NCI-H526 treated with DMSO at 0.1 percent for 48 hours (cell line): ENCODE data around the gene TCF20.

Source experiments
- DNase-seq: peaks from one replicate; lab custom pipeline; 2025; lab: John Stamatoyannopoulos, UW

TCF20 gene

DNA sequence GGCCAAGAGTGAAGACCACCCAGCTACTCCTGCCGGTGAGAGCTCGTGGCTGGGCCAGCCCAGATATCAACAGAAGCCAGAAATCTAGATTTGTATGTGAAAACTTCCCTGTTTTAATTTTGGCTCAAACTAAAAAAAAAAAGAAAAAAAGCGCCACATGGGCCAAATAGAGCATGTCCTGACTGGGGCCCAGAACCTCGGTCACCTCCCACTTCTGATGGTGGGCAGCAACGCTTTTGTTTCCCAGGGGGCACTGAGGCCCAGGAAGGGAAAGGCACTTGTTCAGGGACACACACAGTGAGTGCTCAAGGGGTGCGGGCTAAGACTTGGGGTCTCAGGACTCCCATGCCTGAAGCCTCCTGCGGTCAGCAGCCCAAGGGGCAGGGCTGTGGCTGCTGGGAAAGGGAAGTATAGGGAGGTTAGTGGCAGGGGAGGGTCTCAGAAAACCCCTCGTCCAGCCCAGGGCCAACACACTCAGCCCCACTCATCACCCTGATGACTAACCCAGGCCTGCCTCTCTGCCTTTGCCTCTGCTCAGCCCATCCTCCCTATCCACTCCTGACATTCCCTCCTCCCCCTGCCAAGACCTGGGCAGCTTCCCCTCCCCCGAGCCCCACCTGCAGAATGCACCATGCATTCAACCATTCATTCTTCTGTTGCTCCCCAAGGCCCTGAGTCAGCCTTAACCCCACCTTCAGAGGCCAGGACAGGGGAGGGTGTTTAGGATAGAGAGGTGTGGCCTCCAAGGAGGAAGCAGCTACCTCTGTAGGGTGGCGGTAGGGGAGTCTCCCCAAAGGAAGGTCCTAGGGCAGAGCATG lies 30.0 kb upstream of the TCF20 start:
- DNase-seq: no peak

DNA sequence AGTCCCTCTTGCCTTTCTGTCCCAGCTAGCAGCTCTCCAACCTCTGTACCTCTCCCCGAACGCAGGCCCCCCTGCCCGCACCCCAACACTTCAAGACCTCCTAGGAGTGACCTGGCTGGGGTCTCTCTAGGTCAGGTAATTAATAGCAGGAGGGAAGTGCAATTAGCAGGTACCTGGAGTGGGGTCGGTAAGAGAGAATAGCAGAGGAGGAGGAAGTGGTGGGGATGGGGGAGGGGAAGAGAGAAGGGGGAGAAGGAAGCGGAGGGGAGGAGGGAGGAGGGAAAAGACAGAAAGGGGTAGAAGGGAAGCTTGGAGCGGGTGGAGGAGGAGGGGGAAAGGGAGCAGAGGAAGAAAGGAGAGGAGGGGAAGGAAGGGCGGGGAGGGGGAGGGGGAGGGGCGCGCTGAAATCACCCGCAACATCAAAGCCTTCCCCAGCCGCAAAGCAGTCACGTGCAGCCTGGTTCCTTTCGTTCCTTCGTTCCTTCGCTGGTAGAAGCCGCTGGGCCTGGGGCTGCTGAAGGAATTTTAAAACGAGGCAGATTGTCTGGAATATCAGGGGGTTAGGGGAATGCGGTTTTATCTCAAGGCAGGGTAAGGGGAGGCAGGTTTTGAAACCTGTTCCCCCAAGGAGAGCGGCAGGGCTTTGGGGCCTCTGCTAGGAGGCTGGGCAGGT lies 29.3 kb upstream of the TCF20 start:
- no peak for DNase-seq

DNA sequence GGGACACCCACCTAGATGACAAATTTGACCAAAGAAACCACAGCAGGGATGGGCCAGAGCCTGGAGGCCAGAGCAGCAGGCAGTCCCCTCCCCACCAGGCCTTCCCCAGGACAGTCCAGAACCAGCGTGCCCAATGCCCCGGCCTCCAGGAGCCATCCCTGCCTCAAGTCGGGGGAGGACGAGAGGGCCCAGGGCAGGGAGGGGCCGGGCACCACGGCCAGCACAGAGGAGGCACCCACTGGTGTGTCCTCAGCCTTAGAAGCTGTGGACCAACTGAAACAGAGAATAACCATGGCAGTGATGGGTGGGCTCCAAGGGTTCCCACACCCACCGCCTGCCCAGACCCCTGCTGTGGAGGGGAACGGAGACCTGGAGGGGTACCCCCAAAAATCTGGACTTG lies 28.3 kb upstream of the TCF20 start:
- DNase-seq: no peak

DNA sequence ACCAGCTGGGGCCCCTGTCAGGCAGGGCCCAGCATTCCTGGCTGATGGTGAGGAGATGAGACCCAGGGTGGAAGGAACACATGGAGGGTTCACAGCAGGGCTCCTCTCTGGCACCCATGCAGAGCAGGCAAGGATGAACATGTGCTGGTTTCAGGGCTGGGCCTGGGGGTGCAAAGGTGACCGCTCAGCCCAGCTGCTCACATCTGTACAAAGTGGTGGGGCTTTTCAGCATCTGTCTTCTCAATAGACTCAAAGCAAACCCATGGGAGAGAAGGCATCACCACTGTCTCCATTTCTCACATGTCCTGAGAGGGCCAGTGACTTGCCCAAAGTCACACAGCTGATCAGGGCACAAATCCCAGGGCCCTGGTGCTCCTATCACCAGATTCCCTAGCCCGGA lies 27.3 kb upstream of the TCF20 start:
- no peak for DNase-seq

DNA sequence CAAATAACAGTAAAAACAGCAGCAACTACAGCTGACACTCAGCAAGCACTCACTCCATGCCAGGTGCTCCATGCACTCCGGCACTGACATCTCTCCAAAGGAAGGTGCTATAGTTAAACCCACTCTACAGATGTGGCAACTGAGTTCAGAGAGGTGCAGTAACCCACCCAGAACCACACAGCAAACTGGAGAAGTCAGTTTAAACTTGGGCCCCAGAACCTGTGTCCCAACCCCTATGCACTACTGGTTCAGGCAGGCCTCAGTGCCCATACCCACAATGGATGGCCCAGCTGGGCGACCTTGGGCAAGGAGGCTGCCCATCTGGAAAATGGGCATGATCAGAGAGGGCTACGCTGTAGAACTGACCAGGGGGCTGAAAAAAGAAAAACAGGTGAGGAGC lies 26.4 kb upstream of the TCF20 start:
- DNase-seq: no peak

DNA sequence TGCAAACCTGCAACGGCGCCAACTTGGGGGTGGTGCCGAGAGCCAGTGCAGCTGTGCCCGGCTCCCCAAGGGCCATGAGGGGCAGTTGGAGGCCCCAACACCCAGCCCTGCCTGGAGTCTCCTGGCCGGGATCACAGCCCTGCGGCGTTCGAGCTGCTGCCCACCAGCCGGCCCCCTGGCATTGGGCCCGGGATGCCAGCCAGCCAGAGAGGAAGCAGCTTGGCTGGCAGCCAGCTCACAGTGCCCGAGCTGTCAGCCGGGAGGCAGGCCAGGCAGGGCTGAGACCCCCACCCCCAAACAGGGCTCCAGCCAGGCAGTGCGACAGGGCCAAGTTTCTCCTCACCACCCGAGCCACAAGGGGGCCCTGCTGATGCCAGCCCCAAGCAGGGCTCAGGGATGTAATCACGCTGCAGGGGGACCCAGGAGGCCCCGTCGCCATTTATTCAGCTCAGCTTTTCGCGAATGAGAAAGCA lies 26.0 kb upstream of the TCF20 start:
- no peak for DNase-seq

DNA sequence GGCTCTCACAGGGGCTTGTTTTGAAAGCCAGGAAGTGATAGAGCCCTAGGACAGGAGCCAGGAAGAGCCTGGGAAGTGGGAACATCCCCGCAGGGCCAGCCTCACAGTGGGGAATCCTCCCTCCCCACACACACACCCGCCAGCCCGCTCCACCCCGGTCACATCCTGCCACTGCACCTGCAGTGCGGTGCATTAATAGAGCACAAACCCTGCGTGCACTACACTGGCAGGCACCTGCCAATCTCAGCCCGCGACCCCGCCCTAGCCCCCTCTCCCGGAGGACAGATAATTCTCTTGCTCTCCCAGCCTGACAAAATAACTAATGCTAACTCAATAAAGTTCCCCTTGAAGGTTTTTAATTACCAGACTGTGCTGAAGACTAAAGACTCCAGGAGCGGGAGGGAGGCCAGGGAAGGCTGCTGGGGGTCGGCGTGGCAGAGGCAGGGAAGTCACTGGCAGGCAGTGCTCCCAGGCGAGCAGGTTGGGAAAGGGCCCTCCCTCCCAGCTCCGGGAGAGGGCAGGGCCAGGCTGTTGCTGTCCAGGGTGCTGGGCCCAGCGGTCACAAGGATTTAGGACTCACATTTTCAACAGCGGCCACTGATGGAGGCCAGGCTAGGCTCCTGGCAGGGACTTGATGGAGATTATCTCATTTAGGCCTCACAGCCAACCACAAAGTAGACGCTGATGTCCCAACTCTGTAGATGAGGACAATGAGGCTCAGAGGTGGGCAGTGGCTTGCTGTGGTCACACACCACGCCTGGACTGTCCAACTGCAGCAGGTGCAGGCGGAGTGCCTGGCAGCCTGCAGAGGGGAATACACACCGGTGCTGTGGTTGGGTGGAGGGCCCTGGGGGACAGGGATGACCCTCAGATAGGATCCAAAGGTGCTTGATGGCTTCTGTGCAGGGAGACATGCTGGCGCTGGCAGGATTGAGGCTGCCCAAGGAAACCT lies 23.9 kb upstream of the TCF20 start:
- no peak for DNase-seq

DNA sequence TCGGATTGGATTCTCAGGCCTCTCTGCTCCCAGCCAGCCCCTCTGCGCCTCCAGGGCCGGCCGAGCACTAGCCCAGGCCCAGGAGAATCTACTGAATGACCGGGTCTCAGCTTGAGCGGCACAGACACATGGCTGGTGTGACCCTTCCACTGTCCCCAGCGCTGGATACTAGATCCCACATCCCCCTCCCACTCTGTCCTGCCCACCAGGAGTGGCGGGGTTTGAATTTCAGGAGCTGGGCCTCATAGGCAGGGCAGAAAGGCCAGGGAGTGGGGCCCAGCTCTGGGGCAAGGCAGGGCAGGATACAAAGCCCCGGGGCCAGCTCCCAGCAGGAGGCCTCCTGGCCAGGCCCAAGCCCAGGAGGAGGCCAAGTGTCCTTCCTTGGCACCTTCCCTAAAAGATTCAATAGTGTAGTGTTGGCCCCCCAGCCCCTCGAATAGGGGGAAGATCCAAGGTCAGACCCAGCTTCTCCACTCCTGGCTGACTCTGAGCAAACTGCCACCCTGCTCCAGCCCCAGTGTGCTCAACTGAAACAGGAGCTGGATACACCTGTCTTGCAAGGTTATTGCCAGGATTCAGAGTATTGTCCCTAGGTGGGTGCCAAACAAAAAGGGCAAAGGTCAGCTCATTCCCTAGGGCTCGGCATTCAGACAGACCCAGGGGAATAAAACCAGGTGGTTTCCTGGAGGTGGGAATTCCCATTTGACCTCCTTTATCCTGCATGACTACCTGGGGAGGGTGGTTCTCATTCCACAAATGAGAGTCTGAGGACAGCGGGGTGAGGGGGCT lies 22.5 kb upstream of the TCF20 start:
- DNase-seq: peak; percentile 8

DNA sequence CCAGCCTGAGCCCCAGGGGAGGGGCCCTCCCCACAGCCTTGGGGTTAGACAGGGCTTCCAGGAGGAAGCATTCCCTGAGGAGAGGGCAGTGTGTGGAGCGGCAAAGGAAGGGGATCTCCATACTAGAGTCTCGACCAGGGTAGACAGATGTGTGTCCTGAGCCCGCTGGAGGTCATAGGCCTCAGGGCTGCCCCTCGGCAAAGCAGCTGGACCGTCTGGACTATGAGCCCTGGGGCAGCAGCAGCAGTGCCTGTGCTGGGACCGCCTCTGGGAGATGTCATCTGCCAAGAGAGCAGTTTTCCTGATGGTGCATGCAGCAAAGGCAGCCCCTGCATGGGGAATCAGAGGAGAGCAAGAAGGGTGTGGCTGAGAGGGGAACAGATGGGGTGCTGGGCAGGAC lies 20.8 kb upstream of the TCF20 start:
- no peak for DNase-seq

DNA sequence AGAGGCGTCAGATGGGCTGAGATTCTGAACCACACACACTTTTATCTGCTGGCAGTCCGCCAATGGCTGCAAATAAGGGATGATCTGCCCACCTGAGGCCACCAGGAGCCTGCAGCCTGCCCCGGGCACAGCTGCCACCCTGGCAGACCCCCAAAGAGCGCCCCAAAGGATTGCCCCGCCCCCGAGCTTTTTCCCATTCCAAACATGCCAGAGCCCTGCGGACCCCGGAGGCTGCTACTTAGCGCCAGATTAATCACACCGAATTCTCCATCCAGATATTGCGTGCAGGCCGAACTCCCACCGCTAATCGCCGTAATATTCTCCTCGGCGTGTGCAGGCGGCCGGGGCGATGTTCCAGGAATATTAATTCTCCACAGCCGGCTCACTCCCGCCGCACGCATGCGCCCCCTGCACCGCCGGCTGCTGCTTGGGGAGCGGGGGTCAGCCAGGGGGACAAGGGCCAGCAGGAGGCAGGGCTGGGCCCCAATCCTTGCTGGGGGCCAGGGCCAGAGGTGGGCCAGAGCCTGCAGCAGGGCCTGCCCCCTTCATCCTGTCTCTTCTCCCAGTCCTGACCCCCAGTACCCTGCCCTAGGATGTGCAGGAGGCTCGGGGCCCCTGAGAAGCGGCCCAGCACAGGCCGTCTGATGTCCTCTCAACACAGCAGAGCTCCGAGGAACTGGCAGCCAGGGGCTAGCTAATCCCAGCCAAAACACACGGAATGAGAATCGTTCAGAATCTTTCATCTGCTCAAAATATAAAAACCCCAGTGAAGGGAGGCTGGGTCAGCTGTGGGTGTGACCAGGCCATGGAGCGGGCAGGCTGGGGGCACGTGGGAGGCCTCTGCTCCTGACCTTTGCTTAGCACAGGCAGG lies 19.5 kb upstream of the TCF20 start:
- no peak for DNase-seq

DNA sequence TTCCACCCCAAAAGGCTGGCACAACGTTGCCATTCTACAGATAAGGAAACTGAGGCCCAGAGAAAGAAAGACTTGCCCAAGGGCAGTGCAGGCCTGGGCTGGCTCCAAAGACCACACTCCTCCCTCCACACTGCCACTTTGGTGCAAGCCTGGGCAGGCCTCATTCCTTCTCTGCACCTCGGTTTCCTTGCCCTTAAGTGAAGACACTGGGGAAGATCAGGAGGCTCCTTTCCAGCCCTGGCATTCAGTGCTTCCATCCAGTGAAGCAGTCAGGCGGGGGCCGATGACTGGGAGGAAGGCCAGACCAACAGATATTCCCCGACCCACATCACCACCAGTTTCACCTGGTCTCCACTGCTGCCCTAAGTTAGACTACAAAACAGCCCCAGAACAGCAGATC lies 18.3 kb upstream of the TCF20 start:
- DNase-seq: no peak

DNA sequence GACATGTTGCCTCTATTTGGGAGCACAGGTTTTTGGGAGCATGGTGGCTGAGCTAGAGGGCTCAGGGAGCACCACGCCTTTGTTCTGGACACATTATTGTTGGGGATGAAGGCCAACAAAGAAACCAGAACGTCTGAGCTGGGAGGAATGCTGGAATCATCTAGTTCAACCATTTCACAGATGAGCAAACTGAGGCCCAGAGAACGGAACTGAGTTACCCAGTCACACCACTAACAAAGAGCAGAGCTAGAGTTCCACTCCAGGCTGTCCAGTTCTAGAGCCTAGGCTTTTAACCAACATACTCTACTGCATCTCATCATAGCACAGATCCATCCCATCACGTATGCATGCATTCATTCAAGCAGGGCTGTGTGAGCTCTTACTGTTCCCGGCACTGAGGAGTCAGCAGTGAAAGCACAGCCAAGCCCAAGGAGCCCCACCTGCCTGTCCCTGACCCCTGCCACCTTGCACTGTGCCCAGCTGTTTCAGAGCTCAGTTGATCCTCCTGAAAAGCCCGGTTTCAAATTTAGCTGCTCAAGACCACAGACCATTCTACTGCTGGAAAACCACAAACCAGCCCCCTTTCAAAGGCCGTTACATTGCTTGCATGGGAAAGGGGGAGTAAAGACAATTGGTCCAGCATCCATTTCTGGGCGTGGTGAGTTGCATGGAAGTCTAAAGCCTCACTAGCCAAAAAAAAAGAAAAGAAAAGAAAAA lies 16.9 kb upstream of the TCF20 start:
- DNase-seq: no peak

DNA sequence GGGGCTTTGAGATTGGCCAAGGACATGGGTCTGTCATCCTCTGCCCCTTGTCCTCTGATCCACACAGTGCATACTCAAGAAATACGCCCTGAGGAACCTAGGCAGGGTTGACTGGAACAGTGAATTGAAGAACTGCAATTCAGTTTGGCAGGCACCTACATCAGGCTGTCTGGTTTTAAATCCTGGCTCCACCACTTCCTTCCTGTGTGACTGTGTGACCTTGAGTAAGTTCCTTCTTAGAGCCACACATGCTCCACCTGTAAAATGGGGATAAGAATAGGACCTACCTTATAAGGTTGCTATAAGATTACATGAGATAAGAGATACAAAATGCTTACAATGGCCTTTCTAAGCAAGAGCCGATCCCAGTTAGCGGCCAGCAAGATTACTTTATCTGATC lies 15.8 kb upstream of the TCF20 start:
- no peak for DNase-seq

DNA sequence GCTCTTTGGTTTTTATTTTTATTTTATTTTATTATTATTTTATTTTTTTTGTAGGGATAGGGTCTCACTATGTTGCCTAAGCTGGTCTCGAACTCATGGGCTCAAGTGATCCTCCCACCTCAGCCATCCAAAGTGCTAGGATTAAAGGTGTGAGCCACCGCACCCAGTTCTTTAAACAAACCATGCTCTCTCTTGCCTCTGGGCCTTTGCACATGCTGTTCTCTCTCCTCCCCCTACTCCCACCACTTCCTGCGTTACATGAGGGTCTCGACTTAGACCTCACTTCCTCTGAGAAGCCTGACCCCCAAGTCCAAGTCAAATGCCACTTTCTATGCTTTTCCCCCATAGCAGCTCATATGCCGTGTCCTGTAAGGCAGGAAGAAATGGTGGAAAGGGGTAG lies 15.2 kb upstream of the TCF20 start:
- no peak for DNase-seq

DNA sequence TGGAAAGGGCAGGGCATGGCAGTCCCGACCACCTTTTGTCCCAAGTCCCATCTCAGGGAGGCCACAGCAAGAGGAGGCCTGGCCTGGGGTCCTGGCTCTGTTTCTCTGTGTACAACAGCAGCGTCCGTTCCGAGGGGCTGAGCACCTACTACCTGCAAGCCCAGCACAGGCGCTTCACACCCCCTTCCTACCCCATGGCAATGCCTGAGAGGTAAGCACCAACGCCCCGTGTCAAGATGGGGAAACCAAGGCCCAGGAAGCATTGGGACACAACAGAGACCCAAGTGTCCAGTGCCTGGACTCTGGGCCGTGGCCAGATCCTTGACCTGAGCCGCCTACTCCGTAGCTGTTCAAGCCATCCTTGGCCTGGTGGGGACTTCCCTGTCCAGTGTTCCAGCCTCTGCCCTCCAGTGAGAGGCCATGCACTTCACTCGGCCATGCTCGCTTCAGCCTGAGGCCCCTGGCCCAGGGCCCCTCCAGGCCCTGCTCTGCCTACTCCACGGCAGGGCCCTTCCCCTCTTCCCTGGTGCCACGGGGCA lies 14.3 kb upstream of the TCF20 start:
- DNase-seq: no peak

DNA sequence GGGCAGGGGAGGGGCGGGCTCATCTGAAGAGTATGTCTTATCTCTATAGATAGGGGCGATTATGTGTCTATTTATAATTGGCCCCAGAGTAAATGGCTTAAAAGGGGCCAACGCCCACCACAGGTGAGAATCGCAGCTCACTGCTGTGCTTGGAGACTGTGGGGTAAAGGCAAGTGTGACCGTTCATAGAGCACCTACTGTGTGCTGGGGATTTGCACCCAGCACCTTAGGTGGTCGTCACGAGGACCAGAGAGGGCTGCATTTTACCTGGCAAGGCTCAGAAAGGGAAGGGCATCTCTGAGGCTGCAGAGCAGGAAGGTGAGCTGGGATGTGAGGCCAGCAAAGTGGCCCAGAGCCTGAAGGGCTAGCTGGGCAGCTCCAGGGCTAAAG lies 13.7 kb upstream of the TCF20 start:
- no peak for DNase-seq

DNA sequence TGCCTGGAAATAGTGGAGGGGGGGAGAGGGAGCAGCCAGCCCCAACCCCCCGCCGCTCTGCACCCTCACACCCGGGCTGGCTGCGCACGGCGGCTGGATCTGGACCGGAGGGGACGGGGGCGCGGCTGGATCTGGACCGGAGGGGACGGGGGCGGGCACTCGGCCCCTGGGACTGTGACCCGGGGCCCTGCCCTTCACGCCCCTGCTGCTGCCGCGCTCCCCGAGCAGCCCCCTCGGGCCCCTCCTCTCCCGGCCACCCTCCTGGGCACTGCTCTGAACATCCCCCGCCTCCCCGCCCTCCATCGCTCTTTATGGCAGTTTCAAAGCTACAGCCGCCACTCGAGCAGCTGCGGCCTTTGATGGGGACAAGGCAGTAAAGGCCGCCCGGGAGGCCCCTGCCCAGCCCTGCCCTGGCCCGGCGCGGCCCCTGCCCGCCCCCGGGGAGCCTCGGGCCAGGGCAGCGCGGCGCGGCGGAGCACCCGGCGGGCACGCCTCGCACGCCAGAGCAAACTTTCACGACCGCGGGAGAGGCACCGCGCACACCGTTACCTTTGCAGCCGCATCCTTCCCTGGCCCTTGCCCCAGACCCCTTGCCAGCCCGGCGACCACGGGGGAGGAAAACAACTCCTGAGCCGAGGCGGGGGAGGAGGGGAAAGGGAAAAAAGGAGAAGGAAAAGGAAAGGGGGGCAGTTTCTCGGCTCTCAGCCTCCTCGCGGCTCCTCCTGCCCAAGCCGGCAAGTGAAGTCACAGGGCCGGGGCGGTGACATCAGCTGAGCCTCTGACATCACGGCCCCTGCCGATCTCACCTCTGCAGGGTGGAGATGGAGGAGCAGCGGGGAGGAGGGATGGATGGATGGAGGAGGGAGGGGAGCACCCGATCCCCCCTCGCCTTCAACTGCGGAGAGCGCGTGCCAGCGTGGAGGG lies 13.1 kb upstream of the TCF20 start:
- no peak for DNase-seq

DNA sequence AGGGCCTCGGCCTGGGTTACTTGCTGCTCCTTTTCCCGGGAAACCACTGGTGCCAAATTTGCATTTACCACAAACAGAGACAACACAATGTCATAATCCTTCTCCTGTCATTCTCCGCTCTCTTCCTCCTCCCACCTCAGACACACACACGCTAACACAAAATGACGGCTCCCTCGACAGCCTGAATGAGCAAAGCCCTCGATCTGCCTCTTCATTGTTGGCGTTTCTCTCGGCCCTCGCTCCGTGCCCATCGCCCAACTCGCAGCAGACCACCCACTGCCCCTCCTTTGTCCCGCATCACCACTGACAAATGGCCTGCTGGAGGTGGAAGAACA lies 12.5 kb upstream of the TCF20 start:
- peak; percentile 75 for DNase-seq
